Activated naive CD4-positive, alpha-beta T cell (primary cell): Measurements from ENCODE around the gene SEZ6L2.

Experiments
- DNase-seq, 4 experiments: peaks; one replicate each; lab custom pipeline; 2025; lab: John Stamatoyannopoulos, UW

SEZ6L2 gene

GRCh38 chr16:29825145-29826044, 74.0 kb downstream of the SEZ6L2 start:
- DNase-seq = no peak

DNA sequence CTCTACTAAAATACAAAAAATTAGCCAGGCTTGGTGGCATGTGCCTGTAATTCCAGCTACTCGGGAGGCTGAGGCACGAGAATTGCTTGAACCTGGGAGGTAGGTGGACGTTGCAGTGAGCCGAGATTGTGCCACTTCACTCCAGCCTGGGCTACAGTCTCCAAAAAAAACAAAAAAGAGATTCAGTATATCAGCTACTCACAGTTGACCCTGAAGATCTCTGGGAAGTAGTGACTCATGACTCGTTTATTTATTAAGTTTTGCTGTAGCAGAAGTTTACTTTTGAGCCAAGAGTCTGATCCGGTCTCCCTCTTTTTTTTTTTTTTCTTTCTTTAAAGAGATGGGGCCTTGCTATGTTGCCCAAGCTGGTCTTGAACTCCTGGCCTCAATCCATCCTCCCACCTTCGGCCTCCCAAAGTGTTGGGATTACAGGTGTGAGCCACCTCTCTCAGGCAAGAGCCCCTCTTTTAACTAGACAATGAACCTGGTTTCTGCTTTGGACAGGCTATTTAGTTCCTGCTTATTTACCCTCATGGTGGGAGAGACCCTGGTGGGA, 74.7 kb downstream of the SEZ6L2 start:
- DNase-seq = no peak

- no peak for DNase-seq
Measured at GRCh38 chr16:29821643-29822115, 77.7 kb downstream of the SEZ6L2 start.
